ENCODE measurements around the gene LGALS9.
"Not testable (repeated sequence)": the region's sequence is repeated elsewhere in the genome, so short reads cannot be mapped to it uniquely, and the experiment has no call there.

LGALS9 gene

GRCh38 chr17:27631897-27632725, 1.1 kb downstream of the LGALS9 start:
- no peak for DNase-seq

GRCh38 chr17:27632766-27633165, 1.8 kb downstream of the LGALS9 start:
- peak; percentile 69 for DNase-seq

- no peak for DNase-seq
These were observed 2.5 kb downstream of the LGALS9 start for GRCh38 chr17:27633312-27634025.

GRCh38 chr17:27634026-27634335, 3.0 kb downstream of the LGALS9 start:
- DNase-seq = no peak

- DNase-seq = no peak
These were observed 3.8 kb downstream of the LGALS9 start for GRCh38 chr17:27634776-27635175.

- no peak for DNase-seq
These were observed 4.4 kb downstream of the LGALS9 start for GRCh38 chr17:27635275-27635823.

GRCh38 chr17:27636005-27636520, 5.1 kb downstream of the LGALS9 start:
- DNase-seq = not testable (repeated sequence)

- not testable (repeated sequence) for DNase-seq
These were observed 6.8 kb downstream of the LGALS9 start for GRCh38 chr17:27637818-27638217.

GRCh38 chr17:27638415-27638914, 7.5 kb downstream of the LGALS9 start:
- DNase-seq = not testable (repeated sequence)

GRCh38 chr17:27640790-27641189, 9.8 kb downstream of the LGALS9 start:
- DNase-seq = no peak

GRCh38 chr17:27644586-27644985, 13.6 kb downstream of the LGALS9 start:
- no peak for DNase-seq

- not testable (repeated sequence) for DNase-seq
These were observed 14.6 kb downstream of the LGALS9 start for GRCh38 chr17:27645621-27646020.

- DNase-seq = no peak
These were observed 15.2 kb downstream of the LGALS9 start for GRCh38 chr17:27646232-27646631.

GRCh38 chr17:27647765-27648164, 16.8 kb downstream of the LGALS9 start:
- DNase-seq = no peak

GRCh38 chr17:27649111-27649571, 18.2 kb downstream of the LGALS9 start:
- not testable (repeated sequence) for DNase-seq

- DNase-seq = no peak
These were observed 18.9 kb downstream of the LGALS9 start for GRCh38 chr17:27649929-27650328.

- no peak for DNase-seq
These were observed 19.8 kb downstream of the LGALS9 start for GRCh38 chr17:27650836-27651235.

- peak; percentile 19 for DNase-seq
These were observed 20.7 kb downstream of the LGALS9 start for GRCh38 chr17:27651411-27652345.

GRCh38 chr17:27653449-27653971, 22.5 kb downstream of the LGALS9 start:
- DNase-seq = not testable (repeated sequence)

- DNase-seq = no peak
These were observed 23.1 kb downstream of the LGALS9 start for GRCh38 chr17:27654136-27654535.

- peak; percentile 49 for DNase-seq
These were observed 23.9 kb downstream of the LGALS9 start for GRCh38 chr17:27654654-27655524.

Data from fibroblast of upper back skin (primary cell).